HG02588 (cell line): ENCODE results near the gene IFT81.
"Not testable (repeated sequence)": the region's sequence is repeated elsewhere in the genome, so short reads cannot be mapped to it uniquely, and the experiment has no call there.

Experiments
- ATAC-seq: cut with Tn5 transposase; IDR thresholded peaks from one replicate; pipeline ENCODE4 v1.9.1; 2021; ENCODE audit warnings: mild to moderate bottlenecking, moderate library complexity; ENCODE audit not compliant: unreplicated experiment

The IFT81 gene

DNA sequence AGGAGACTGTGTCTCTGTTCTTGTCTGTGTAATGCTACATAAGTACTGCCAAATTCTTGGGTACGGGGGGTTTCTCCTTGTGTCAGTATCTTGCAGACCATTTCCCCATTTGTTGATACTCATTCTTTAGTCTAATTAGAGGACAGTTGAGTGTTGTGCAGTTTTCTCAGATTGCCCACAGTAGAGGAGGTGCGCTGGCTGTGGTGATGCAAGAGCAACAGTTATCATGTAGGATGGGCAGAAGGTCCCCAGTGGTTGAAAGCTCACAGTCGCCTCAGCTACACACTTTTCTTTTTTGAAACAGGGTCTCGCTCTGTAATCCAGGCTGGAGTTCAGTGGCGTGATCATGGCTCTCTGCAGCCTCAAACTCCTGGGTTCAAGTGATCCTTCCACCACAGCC, 119.1 kb downstream of the IFT81 start:
- no peak for ATAC-seq

DNA sequence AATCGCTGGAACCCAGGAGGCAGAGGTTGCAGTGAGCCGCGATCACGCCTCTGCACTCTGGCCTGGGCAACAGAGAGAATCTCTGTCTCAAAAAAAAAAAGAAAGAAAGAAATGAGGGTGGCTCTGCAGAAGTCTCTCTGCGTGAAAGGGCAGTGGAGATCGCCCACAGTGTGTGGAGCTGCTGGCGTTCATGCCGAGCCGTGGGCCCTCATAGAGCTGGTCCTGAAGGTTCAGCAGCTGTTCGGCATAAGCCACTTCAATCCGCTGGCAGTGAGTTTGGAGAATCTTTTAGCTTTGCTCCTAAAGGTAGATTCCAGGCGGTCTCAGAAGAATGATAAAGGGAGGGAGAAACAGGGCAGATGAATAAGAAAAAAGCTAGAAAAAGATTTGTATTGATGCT, 120.2 kb downstream of the IFT81 start:
- no peak for ATAC-seq

DNA sequence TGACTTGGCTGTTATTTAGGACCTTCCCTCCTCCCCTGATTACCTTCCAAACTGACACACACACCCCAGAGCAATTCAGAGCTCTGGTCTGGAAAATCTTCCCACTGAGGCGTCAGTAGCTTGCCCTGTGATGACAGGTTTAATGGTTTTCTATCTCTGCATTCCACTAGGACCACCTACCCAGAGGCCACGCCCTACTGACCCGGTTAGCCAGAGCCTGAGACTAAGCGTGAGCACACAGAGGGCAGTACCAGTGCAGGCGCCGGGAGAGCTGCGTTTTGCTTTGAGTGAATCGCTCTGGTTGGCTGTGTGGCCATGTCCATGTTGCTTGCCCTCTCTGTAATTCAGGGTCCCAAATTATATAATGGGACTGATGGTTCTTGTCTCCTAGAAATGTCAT, 120.7 kb downstream of the IFT81 start:
- ATAC-seq = no peak

DNA sequence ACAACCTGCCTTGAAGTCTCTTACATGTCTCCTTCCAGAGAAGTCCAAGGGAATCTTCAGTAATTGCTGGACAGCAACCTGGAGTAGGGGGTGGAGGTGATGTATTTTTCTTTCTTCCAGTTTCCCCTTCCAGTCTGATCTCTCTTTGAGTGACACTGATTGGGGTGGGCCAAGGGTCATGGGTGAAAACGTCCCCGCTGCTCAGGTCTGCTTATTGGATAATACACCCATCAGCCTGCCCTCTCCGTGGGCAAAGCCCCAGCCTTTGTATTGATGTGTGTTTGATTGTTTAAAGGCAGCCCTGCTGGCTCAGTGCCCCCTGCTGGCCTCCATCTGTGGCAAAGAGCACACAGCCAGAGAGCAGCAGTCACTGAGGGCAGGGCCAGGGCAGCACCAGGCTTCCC, 121.2 kb downstream of the IFT81 start:
- ATAC-seq = no peak

DNA sequence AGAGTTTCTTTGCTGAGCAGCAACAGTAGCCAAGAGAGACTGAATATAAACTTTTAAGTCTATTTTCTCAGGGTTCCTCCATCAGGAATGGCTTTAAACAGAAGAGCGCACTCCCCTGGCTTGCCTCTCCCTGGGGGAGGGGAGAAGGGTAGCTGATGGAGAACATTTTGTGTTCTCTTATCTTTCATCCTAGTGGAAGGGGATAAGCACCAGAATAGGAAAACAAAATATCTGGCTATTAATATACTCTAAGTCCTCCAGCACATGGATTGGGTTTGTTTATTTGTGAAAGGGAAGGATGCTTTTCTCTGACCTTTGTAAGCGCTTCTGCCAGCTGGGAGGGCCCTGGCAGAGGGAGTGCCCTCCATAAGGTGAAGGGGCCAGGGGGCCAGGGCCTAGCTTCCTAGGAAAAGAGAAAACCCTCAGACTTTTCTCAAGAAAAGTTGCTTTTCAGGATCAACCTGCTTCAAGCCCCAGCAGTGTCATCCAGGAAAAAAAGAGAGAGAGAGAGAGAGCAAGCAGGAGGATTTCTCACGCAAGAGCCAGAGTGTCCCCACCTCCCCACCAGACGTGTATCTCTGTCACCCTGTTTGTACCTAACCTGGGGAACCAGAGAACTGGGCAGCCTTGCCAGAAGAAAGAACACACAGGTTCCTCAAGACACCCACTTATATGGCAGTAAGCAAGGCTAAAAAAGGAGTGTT, 122.6 kb downstream of the IFT81 start:
- ATAC-seq = no peak

DNA sequence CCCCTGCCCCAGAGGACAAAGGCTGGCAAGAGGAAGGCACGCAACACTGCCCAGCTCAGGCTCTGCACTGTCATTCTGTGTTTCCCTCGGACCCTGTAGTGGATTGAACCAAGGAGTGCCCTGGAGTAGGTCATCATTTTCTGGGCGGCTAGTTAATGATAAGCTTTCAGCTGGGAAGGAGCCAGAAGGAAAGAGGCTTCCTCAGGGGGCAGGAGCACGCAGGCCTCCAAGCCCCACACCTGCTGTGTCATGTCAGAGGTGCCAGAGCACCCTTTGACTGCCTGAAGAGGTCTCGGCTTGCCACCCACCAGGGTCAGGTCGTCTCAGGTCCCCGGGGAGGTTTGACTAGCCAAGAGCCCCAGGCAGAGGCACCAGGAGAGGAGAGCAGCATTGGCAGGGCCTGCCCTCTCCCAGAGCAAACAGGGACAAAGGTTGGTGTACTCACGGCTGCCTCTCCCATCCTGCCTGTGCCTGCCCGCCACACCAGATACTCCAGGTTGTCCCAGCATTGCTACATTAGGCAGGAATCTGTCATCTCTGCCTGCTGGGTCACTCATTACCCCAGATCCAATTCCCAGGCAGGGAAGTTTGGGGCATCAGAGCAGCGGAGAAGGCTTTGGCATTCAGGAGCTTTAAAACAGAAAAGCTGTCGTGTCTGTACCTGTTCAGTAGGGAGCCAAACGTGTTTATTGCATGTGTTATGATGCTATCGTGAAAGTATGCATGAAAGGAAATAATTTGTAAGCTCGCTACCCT, 123.4 kb downstream of the IFT81 start:
- no peak for ATAC-seq

DNA sequence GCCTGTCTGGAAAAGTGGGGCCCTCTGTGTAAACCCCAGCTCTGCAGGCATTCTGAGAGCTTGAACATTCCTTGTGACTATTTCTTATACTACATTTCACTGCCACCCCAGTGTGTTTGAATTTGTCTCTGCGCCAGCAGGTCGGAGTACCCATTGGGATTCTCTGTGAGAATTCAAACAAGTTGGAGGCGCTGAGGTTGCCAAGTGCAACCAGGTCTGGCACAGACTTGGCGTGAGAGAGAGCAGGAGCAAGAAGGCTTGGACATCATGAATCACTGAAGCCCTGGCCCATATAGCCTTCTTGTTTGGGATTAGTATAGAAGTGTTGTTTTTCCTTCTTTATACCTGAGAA, 123.9 kb downstream of the IFT81 start:
- no peak for ATAC-seq

DNA sequence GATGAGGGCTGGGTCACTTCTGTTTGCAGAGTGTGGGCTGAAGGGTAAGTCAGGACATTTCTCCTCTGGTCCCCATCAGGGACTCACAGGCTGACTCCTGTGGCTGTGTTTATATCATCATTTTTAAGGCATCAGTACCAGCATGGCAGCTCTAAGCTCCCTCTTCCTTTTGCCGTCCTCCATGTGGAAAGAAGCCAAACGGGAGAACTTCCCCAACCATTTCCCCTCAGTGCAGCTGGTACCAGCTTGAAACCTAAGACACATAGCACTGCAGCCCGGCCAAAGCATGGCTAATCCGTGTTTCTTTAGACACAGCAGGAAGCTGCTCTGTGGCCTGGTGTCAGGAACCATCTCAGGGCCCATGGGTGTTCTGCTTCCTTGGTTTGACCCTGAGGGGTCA, 124.9 kb downstream of the IFT81 start:
- ATAC-seq = no peak

DNA sequence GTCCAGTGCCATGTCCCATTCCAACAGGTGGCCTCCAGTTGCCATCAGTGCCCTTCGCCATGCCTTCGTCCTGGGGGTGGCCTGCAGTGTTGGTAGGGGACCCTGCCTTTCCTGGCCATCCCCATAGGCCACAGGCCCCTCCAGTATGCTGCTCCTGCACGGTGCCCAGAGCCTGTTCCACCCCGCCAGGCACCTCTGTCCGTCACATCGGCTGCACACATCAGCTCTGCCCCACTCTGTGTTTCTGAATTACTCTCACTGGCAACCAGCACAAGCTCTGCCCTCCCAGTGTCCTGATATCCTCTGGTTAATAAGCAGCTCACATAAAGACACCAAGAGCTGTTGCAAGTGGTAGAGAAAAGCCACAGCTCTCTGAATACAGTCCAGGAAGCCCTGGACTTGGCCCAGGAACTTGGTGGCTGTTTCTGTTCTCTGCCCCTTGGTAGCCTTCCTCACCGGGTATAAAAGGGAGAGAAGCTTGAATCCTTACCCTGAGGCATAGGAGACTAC, 125.6 kb downstream of the IFT81 start:
- ATAC-seq = no peak

DNA sequence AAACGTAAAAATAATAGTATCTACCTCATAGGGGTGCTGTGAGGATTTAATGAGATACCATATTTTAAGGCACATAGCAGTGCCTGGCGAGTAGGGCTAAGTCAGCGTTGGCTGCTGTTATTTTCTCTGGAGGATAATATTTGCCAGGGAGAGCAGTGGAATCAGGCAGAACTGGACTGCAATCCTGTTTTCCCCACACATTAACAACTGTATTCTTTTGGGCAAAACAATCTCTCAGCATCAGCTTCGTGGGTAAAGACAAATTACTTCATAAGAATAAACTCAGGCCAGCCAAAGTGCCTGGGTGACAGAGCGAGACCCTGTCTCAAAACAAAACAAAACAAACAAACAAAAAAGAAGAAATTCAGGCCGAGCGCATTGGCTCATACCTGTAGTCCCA, 127.2 kb downstream of the IFT81 start:
- ATAC-seq = no peak

DNA sequence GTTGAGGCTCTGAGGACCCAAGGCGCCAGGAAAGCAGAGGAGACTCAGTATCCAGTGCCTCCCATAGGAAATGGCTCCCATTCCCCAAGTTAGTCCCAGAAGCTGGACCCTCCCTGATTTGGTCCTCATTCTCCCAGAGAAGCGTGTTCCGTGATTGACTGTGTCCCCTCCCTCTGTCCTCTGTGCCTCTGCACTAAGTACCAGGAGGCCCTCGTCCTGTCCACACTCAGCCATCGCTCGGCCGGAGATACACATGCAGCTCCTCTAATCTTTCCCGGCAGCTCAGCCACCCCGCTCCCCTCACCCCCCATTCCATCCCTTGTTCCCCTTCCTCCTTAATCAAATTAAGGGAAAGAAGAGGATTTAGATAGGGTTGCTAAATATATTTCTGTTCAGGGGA, 128.6 kb downstream of the IFT81 start:
- ATAC-seq = no peak

DNA sequence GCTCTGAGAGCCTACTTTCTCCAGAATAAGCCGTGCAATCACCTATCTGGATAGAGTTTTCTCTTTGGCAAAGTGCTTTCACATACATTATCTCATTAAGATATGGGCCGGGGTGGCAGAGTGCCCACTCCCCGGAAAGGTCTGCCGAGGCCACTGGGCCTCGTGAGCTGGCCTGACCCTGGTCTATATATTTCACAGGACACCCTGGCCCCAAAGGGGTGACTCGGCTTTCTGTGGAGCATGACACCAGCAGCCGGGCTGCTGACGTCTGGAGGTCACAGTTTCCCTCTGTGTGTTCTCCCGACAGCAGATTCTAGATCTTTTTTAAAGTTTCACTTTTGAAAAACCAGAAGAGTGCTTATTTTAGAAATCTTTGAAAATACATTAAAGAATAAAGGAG, 129.0 kb downstream of the IFT81 start:
- ATAC-seq = no peak

DNA sequence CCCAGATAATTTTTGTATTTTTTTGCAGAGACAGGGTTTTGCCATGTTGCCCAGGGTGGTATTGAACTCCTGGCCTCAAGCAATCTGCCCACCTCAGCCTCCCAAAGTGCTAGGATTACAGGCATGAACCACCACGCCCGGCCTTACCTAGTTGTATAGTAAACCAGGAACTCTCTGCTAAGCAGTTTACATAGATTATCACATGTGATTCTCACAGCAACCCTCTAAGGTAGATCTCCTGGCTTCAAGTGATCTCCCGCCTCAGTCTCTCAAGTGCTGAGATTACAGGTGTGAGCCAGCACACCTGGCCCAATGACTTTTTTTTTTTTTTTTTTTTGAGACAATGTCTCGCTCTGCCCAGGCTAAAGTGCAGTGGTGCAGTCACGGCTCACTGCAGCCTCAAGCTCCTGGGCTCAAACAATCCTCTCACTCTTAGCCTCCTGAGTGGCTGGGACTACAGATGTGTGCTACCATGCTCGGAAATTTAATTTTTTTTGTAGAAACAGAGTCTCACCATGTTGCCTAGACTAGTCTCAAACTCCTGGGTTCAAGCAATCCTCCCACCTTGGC, 130.9 kb downstream of the IFT81 start:
- ATAC-seq = no peak

DNA sequence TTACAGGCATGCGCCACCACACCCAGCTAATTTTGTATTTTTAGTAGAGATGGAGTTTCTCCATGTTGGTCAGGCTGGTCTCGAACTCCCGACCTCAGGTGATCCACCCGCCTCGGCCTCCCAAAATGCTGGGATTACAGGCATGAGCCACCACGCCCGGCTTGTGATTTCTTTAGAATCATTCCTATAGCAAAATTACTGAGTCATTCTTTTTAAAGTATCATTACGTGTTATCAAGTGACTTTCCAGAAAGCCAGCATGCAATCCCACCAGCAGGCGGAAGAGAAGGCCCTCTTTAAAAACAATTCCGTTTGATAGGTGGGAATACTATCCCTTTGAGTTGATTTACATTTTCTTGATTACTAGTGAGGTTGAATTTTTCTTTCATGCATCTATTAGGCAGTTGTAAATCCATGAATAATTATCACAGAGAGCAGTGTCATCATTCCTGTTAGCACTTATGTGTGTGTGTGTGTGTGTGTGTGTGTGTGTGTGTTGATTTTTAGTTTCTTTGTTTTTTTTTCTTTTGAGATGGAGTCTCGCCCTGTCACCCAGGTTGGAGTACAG, 131.8 kb downstream of the IFT81 start:
- not testable (repeated sequence) for ATAC-seq

DNA sequence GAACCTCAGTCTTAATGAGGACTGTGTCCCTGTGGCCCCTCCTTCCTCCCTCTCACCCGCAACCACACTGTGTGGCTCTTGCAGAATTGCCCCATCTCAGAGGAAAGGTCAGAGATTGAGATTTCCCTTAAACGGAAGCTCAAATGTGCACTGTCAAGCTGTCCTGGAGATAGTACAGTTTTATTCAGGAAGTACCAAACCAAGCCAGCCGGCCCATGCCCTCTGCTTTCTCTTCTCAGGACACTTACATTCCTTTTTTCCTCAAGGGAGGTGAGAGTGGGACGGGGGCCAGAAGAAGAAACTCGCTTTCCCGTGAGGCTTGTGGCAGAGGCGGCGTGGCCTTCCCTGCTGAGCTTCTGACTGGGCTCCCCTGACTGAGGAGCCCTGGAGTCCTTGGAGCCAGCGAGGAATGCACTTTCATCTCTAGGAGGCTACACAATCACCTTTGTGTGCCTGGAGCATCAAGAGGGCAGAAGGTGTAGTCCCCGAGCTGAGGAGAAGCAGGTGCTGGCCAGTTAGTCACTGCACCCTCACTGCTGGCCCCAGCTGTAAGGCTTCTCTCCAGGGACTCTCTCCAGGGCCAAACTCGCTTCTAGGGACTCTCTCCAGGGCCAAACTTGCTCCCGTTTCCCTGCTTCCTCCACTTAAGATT, 132.7 kb downstream of the IFT81 start:
- ATAC-seq = no peak

DNA sequence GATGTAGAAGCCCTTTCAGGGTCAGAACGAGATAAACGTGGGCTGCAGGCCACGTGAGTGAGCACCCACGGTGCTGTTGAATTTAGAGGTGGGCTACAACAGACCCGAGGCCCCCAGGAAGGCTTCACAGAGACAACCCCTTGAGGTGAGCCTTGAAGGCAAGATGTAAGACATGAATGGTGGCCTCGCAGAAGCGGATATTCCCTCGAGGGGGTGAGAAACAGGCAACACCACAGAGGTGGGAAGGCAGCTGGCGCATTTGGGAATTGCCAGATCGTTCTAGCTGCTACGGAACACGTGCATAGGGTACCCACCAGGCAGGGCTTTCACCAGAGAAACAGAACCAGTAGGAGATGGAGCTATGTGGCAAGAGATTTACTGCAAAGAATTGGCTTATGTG, 134.3 kb downstream of the IFT81 start:
- no peak for ATAC-seq

DNA sequence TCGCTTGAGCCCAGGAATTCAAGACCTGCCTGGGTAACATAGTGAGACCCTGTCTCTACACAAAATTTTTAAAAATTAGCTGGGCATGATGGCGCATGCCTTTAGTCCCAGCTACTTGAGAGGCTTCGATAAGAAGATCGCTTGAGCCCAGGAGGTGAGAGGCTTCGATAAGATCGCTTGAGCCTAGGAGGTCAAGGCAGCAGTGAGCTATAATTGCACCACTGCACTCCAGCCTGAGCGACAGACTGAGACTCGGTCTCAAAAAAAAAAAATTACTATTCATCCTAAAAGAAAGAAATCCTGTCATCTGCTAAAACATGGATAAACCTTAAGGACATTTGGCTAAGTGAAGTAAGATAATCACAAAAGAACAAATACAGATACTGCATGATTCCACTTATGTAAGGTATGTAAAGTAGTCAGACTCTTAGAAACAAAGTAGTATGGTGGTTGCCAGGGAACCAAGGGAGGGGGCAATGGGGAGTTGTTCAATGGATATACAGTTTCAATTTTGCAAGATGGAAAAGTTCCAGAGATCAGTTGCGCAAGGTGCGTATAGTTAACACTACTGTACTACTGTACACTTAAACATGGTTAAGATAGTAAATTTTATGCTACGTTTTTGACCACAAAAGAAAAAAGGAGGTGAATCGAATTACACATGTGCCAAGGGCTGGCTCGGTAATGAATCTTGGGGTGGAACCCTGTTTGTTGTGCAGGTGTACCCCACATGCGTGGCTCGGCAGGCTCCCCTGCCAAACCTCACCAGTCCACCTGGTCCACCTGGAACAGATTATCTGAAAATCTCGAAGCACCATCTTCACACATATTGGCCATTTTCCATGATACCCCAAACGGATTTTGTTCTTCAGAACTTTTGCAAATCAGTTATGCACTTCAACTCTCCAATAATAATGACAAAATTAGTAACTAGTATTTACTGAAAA, 138.6 kb downstream of the IFT81 start:
- ATAC-seq = no peak

DNA sequence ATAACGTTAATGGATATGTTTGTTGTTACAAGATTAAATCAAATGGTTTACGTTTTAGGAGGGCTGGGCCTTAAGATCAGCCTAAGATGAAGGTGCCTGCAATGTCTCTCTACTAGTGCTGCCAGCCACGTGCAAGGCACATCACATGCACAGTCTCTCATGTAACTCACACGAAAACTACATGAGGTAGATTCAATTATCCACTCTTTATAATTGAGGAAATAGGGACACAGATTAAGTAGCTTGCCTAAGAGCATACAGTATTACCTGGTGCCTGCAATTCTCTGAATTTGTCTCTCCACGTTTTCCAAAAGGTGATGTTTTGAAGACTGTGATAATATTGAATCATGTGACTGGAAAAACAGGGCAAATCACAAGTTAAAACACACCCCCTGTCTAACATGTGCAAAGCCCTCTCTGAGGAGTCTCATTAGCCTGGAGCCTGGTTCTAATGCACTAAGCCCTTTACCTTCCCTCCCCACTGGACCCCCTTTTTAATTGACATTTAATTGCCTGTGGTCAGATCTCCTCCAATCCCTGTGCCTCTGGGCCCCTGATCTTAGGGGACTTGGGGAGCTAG, 142.3 kb downstream of the IFT81 start:
- no peak for ATAC-seq

DNA sequence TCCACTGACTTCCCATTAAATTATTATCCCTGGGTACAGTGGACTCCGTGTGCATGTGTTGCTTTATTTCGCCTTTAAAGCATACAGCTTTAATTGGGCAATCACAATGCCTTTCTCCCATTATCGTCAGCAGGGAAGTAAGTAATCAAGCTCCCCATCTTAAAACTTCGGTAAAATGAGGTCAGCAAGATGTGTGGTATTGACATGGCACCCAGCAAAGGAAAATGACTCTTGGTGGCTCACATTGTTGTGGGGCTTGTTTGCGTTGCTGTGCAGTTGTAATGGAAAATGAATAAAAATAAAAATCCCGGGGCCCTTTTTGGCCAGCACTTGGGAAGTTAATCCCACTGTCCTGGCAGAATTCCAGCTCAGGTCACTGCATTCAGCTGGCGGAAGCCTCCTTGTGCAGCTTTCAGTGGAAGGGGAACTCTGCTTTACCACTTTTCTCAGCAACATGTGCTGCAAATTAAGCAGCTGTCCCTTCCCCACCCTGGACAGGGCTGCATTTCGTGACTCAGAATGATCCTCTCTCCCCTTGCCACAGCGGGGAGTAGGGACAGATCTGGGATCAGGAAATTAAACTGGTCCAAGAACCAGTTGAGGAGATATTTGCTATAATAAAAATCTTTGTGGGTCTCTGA, 142.9 kb downstream of the IFT81 start:
- no peak for ATAC-seq
